Pulmonary artery endothelial cell (primary cell): ENCODE results near the gene NSUN2. TPM values are rescaled to one million over a fixed set of nuclear protein-coding genes. Genes with fewer than 3 reads are reported as not detected.
"Not testable (repeated sequence)": the region's sequence is repeated elsewhere in the genome, so short reads cannot be mapped to it uniquely, and the experiment has no call there.

Experiments used
- DNase-seq: peaks from one replicate; pipeline ENCODE4 v3.0.0-alpha.2; 2011; ENCODE audit warnings: low read depth, low spot score
- total RNA-seq: library from RNA; depleted of rRNA; stranded (reverse); fragments of >200 nt; gene quantifications from 2 replicates; pipeline ENCODE4 v1.2.3, GENCODE V29; 2014

NSUN2 gene
- total RNA-seq, 1 donor from 2014 or later: 81.8 TPM

GRCh38 chr5:6583049-6583880, 49.6 kb downstream of the NSUN2 start:
- no peak for DNase-seq

- no peak for DNase-seq
Observed at GRCh38 chr5:6582507-6583048, 50.3 kb downstream of the NSUN2 start.

GRCh38 chr5:6581559-6582426, 51.1 kb downstream of the NSUN2 start:
- DNase-seq: no peak

GRCh38 chr5:6581090-6581489, 51.8 kb downstream of the NSUN2 start:
- DNase-seq: no peak

GRCh38 chr5:6579535-6579934, 53.3 kb downstream of the NSUN2 start:
- no peak for DNase-seq

GRCh38 chr5:6578676-6579343, 54.0 kb downstream of the NSUN2 start:
- no peak for DNase-seq

GRCh38 chr5:6576861-6577501, 55.9 kb downstream of the NSUN2 start:
- DNase-seq: peak; percentile 26

GRCh38 chr5:6574537-6575245, 58.2 kb downstream of the NSUN2 start:
- no peak for DNase-seq

GRCh38 chr5:6574111-6574510, 58.7 kb downstream of the NSUN2 start:
- DNase-seq: no peak

- no peak for DNase-seq
Observed at GRCh38 chr5:6573651-6574101, 59.2 kb downstream of the NSUN2 start.

- no peak for DNase-seq
Observed at GRCh38 chr5:6572825-6573380, 59.9 kb downstream of the NSUN2 start.

- no peak for DNase-seq
Observed at GRCh38 chr5:6572086-6572824, 60.6 kb downstream of the NSUN2 start.

- DNase-seq: not testable (repeated sequence)
Observed at GRCh38 chr5:6571607-6572006, 61.2 kb downstream of the NSUN2 start.

- DNase-seq: no peak
Observed at GRCh38 chr5:6570530-6570929, 62.3 kb downstream of the NSUN2 start.

GRCh38 chr5:6568889-6569288, 64.0 kb downstream of the NSUN2 start:
- DNase-seq: no peak

GRCh38 chr5:6568383-6568782, 64.5 kb downstream of the NSUN2 start:
- no peak for DNase-seq

GRCh38 chr5:6567835-6568234, 65.0 kb downstream of the NSUN2 start:
- DNase-seq: no peak

- DNase-seq: no peak
Observed at GRCh38 chr5:6567068-6567467, 65.8 kb downstream of the NSUN2 start.

- DNase-seq: no peak
Observed at GRCh38 chr5:6565492-6565891, 67.4 kb downstream of the NSUN2 start.
